Large intestine (tissue), 12 donors: ENCODE data around the gene TCEAL4. TPM values are rescaled to one million over a fixed set of nuclear protein-coding genes. Genes with fewer than 3 reads are reported as not detected.

ENCODE experiments used
- DNase-seq, 2 donors: peaks; one replicate each; pipeline versions ENCODE4 v3.0.0 to v3.0.0-alpha.2; 2013
- H3K27ac ChIP-seq: one replicate; pipeline ENCODE4 v1.5.1; 2013; ENCODE audit warnings: low read length
- H3K27me3 ChIP-seq: 2 replicates; pipeline ENCODE4 v1.6.1; 2013; ENCODE audit warnings: low read length; ENCODE audit not compliant: control insufficient read depth, insufficient read depth
- H3K36me3 ChIP-seq: 2 replicates; pipeline ENCODE4 v1.6.1; 2013; ENCODE audit warnings: low read length; ENCODE audit not compliant: control insufficient read depth, insufficient read depth
- H3K4me1 ChIP-seq: one replicate; pipeline ENCODE4 v1.6.1; 2013; ENCODE audit warnings: low read length; ENCODE audit not compliant: control insufficient read depth, insufficient read depth
- H3K4me3 ChIP-seq: one replicate; pipeline ENCODE4 v1.5.1; 2013; ENCODE audit warnings: low read length
- H3K9me3 ChIP-seq: one replicate; pipeline ENCODE4 v1.6.1; 2013; ENCODE audit warnings: mild to moderate bottlenecking, low read depth, low read length, moderate library complexity; ENCODE audit not compliant: control insufficient read depth
- WGBS: methylation state at CpG from one replicate; pipeline ENCODE4 v1.1.5; 2013; ENCODE audit warnings: low lambda C conversion rate; ENCODE audit not compliant: insufficient coverage; 5-methylcytosine and 5-hydroxymethylcytosine counted together
- long read RNA-seq, 11 donors: transcript quantifications; one replicate each; lab custom pipeline, GENCODE V29; 2026
- polyA plus RNA-seq: library from polyadenylated mRNA; unstranded; fragments of 120-200 nt; gene quantifications from one replicate; pipeline ENCODE4 v1.2.1, GENCODE V29; 2013

The TCEAL4 gene
- 102 TPM for polyA plus RNA-seq
- long read RNA-seq, donor 1, transcript TCEAL4-208 (3 exons, 1,273 nt): major isoform, 28 of 49 reads
- long read RNA-seq, donor 1, transcript TCEAL4-204 (2 exons, 891 nt): minor isoform, 6 of 49 reads
- long read RNA-seq, donor 1, partial matches to known transcripts: 11 of 49 reads
- long read RNA-seq, donor 1, other reads (novel, unspliced or antisense): 0 of 49 reads
- long read RNA-seq, donor 2, transcript TCEAL4-208 (3 exons, 1,273 nt): major isoform, 66 of 83 reads
- long read RNA-seq, donor 2, transcript TCEAL4-204 (2 exons, 891 nt): minor isoform, 7 of 83 reads
- long read RNA-seq, donor 2, transcript TCEAL4-212 (3 exons, 1,008 nt): minor isoform, 6 of 83 reads
- long read RNA-seq, donor 2, partial matches to known transcripts: 0 of 83 reads
- long read RNA-seq, donor 2, other reads (novel, unspliced or antisense): 0 of 83 reads
- long read RNA-seq, donor 3, transcript TCEAL4-208 (3 exons, 1,273 nt): major isoform, 83 of 128 reads
- long read RNA-seq, donor 3, transcript TCEAL4-204 (2 exons, 891 nt): minor isoform, 18 of 128 reads
- long read RNA-seq, donor 3, transcript TCEAL4-212 (3 exons, 1,008 nt): minor isoform, 15 of 128 reads
- long read RNA-seq, donor 3, partial matches to known transcripts: 0 of 128 reads
- long read RNA-seq, donor 3, other reads (novel, unspliced or antisense): 8 of 128 reads
- long read RNA-seq, donor 4, transcript TCEAL4-208 (3 exons, 1,273 nt): major isoform, 5 of 6 reads
- long read RNA-seq, donor 4, partial matches to known transcripts: 0 of 6 reads
- long read RNA-seq, donor 4, other reads (novel, unspliced or antisense): 0 of 6 reads
- long read RNA-seq, donor 5, transcript TCEAL4-204 (2 exons, 891 nt): minor isoform, 5 of 53 reads
- long read RNA-seq, donor 5, transcript TCEAL4-208 (3 exons, 1,273 nt): major isoform, 41 of 53 reads
- long read RNA-seq, donor 5, partial matches to known transcripts: 0 of 53 reads
- long read RNA-seq, donor 5, other reads (novel, unspliced or antisense): 0 of 53 reads
- long read RNA-seq, donor 6, transcript TCEAL4-204 (2 exons, 891 nt): minor isoform, 9 of 76 reads
- long read RNA-seq, donor 6, transcript TCEAL4-208 (3 exons, 1,273 nt): major isoform, 51 of 76 reads
- long read RNA-seq, donor 6, transcript TCEAL4-212 (3 exons, 1,008 nt): minor isoform, 5 of 76 reads
- long read RNA-seq, donor 6, partial matches to known transcripts: 6 of 76 reads
- long read RNA-seq, donor 6, other reads (novel, unspliced or antisense): 0 of 76 reads
- long read RNA-seq, donor 7, transcript TCEAL4-208 (3 exons, 1,273 nt): major isoform, 53 of 70 reads
- long read RNA-seq, donor 7, transcript TCEAL4-212 (3 exons, 1,008 nt): minor isoform, 5 of 70 reads
- long read RNA-seq, donor 7, transcript TCEAL4-204 (2 exons, 891 nt): minor isoform, 8 of 70 reads
- long read RNA-seq, donor 7, partial matches to known transcripts: 0 of 70 reads
- long read RNA-seq, donor 7, other reads (novel, unspliced or antisense): 0 of 70 reads
- long read RNA-seq, donor 8, transcript TCEAL4-204 (2 exons, 891 nt): minor isoform, 16 of 142 reads
- long read RNA-seq, donor 8, transcript TCEAL4-206 (3 exons, 1,135 nt): minor isoform, 5 of 142 reads
- long read RNA-seq, donor 8, transcript TCEAL4-208 (3 exons, 1,273 nt): major isoform, 99 of 142 reads
- long read RNA-seq, donor 8, transcript TCEAL4-212 (3 exons, 1,008 nt): minor isoform, 7 of 142 reads
- long read RNA-seq, donor 8, partial matches to known transcripts: 0 of 142 reads
- long read RNA-seq, donor 8, other reads (novel, unspliced or antisense): 10 of 142 reads
- long read RNA-seq, donor 9, transcript TCEAL4-204 (2 exons, 891 nt): minor isoform, 15 of 93 reads
- long read RNA-seq, donor 9, transcript TCEAL4-208 (3 exons, 1,273 nt): major isoform, 61 of 93 reads
- long read RNA-seq, donor 9, partial matches to known transcripts: 0 of 93 reads
- long read RNA-seq, donor 9, other reads (novel, unspliced or antisense): 11 of 93 reads
- long read RNA-seq, donor 10, transcript TCEAL4-212 (3 exons, 1,008 nt): minor isoform, 6 of 88 reads
- long read RNA-seq, donor 10, transcript TCEAL4-208 (3 exons, 1,273 nt): major isoform, 53 of 88 reads
- long read RNA-seq, donor 10, transcript TCEAL4-204 (2 exons, 891 nt): minor isoform, 11 of 88 reads
- long read RNA-seq, donor 10, partial matches to known transcripts: 9 of 88 reads
- long read RNA-seq, donor 10, other reads (novel, unspliced or antisense): 5 of 88 reads
- long read RNA-seq, donor 11, transcript TCEAL4-208 (3 exons, 1,273 nt): major isoform, 40 of 67 reads
- long read RNA-seq, donor 11, transcript TCEAL4-204 (2 exons, 891 nt): minor isoform, 10 of 67 reads
- long read RNA-seq, donor 11, partial matches to known transcripts: 0 of 67 reads
- long read RNA-seq, donor 11, other reads (novel, unspliced or antisense): 10 of 67 reads

DNA sequence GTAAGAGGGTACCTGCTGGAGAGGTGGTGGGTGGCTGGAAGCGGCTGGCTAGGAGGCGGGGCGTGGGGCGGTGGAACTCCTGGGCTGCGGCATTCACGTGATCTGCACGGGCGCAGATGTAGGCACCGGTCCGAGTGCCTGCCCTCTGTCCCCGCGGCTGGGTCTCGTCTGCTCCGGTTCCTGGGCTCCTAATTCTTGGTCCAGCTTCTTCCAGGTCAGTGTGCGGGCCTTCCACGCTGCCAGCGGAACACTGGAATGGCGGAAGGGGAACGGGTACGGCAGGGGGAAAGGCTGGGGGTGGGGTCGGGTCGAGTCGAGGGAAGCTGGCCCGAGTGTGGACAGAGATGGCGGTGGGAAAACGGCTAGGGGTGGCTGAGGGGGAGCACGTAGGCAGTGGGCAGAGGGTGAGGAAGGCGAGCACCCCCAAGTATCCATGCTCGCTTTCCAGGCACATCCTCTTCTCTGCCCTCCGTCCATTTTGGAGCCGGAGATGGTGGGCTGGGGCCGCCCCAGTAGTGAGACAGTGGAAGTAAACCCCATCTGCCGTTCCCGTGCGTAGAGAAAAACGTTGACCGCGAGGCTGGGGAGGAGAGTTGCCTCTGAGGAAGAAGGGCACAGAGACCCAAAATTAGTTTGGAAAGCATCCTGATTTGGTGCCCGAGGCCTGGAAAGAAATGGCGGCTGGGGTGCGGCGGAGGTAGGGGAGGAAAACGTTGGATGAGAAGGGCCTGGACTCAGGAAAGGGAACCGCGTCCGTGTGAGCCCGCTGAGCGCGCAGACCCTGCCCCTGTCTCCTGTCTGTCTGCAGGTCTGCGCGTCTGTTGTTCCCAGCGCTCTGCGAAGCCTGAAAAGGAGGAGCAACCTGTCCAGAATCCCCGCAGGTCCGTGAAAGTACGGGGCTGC, at the start of gene TCEAL4:
Gene TCEAL4, plus strand, starts transcription at position 105 of the 903 bp plus-strand sequence. CDS start 1,161 bp downstream, outside the sequence.
- no CpG with 5 or more reads among the region's 56 CpGs for WGBS
- Histone ChIP-seq H3K4me3 (peak within 1 kb of the TSS; percentile 73), H3K27ac (peak within 1 kb of the TSS; percentile 74), H3K36me3 (no peaks in the 10 kb centered on the region), H3K4me1 (no peaks in the 10 kb centered on the region), H3K9me3 (no peaks in the 10 kb centered on the region), H3K27me3 (no peaks in the 10 kb centered on the region)
- DNase-seq: peak; percentile 49 to 55

DNA sequence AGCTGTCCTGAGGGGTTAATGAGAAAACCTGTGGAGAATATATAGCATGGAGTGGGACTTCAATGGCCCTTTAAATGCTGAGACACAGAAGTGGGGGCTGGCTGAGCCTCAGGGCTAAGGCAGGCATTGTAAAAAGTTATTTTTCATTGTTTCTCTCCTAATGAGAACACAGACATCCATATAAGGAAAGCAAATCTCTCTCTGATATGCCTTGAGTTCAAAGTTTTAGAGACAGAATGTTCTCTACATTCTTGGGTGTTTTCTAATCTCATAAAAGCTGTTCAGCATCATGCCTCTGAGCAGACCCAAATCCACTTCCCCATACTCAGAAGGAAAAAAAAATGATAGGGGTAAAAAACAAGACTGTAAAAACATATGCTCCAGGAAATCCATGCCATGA, 49.2 kb upstream of the TCEAL4 start:
- DNase-seq: no peak
- Histone ChIP-seq H3K36me3 (no peaks in the 10 kb centered on the region), H3K4me3 (no peak overlapping the region), H3K4me1 (no peaks in the 10 kb centered on the region), H3K27me3 (no peaks in the 10 kb centered on the region), H3K9me3 (no peaks in the 10 kb centered on the region), H3K27ac (no peak overlapping the region)

DNA sequence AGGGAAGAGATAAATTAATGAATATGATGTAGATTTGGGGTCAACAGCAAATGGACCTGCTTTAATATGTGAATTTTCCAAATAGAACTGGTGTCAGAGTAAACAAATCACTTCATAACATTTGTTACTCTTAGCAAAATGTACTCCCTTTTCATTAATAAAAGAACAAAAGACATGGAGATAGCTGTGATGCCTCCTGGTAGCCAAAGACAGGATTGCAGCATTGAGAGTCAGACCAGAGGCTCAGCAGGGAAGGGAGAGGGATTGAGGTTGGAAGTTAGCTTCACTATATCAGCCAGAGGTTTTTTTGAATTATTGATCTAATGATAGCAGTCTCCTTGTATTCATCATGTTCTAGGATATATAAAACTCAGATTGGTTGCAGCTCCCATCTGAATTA, 48.6 kb upstream of the TCEAL4 start:
- H3K27ac ChIP-seq: no peak overlapping the region
- H3K27me3 ChIP-seq: no peaks in the 10 kb centered on the region
- no peak for DNase-seq
- H3K4me3 ChIP-seq: no peak overlapping the region
- no peaks in the 10 kb centered on the region for H3K9me3 ChIP-seq
- no peaks in the 10 kb centered on the region for H3K4me1 ChIP-seq
- H3K36me3 ChIP-seq: no peaks in the 10 kb centered on the region

DNA sequence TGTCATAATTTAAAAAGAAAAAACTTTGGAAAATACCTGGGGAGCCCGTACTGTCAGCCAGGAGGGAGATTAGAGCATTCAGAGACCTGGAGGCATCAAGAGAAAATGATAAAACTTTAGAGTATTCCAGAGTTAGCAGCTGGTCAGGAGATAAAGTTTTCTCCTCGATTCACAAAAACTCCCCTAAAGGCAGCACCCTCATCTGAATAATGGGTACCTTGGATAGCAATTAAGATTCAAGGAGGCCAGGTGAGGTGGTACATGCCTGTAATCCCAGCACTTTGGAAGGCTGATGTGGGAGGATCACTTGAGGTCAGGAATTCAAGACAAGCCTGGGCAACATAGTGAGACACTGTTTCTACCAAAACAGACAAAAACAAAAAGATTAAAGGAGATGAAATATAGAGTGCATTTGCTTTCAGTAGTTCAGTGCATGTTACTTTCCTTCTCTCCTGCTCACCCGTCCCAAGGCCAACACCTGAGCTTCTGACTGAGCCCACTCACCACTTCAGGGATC, 47.4 kb upstream of the TCEAL4 start:
- Histone ChIP-seq H3K9me3 (no peaks in the 10 kb centered on the region), H3K27ac (no peak overlapping the region), H3K36me3 (no peaks in the 10 kb centered on the region), H3K27me3 (no peaks in the 10 kb centered on the region), H3K4me3 (no peak overlapping the region), H3K4me1 (no peaks in the 10 kb centered on the region)
- DNase-seq: no peak
- no CpG with 5 or more reads among the region's 3 CpGs for WGBS

DNA sequence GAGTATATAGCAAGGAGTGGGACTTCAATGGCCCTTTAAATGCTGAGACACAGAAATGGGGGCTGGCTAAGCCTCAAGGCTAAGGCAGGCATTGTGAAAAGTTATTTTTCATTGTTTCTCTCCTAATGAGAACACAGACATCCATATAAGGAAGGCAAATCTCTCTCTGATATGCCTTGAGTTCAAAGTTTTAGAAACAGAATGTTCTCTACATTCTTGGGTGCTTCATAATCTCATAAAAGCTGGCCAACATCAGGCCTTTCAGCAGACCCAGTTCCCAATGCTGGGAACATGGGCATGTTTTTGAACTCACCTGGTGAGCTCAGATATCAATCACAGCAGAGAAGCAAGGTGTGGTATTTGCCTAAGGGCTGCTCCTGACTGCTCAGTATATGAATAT, 46.6 kb upstream of the TCEAL4 start:
- Histone ChIP-seq H3K9me3 (no peaks in the 10 kb centered on the region), H3K4me1 (no peaks in the 10 kb centered on the region), H3K4me3 (no peak overlapping the region), H3K27ac (no peak overlapping the region), H3K27me3 (no peaks in the 10 kb centered on the region), H3K36me3 (no peaks in the 10 kb centered on the region)
- no peak for DNase-seq

DNA sequence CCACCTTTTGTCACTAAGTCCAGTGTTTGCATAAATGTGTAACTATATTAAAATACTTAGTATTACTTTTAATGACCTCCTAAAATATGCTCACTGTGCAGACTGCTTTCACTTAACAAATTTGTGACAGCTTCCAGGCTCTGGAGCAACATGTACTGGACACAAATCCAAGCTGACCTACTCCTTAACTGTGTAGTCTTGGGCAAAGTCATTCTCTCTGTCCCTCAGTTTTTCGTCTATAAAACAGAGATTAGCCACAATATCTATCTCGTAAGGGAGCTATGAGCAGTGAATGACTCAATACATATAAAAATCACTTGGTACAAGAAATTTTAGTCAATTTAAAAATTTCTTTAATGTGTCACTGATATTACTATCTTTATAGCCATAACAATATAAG, 45.6 kb upstream of the TCEAL4 start:
- Histone ChIP-seq H3K4me3 (no peak overlapping the region), H3K27me3 (no peaks in the 10 kb centered on the region), H3K9me3 (no peaks in the 10 kb centered on the region), H3K27ac (no peak overlapping the region), H3K4me1 (no peaks in the 10 kb centered on the region), H3K36me3 (no peaks in the 10 kb centered on the region)
- DNase-seq: no peak
- no CpG with 5 or more reads among the region's 2 CpGs for WGBS

DNA sequence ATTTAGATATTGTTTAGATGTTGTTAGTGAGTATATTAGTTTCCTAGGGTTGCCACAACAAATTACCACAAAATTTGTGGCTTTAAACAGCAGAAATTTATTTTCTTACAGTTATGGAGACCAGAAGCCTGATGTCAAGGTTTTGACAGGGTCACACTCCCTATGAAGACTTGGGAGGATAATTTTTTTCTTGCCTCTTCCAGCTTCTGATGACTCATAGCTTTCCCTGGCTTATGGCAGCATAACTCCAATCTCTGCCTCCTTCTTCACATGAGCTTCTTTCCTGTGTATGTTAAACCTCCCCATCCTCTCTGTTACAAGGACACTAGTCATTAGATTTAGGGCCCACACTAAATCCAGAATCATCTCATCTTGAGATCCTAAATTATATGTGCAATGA, 45.2 kb upstream of the TCEAL4 start:
- Histone ChIP-seq H3K36me3 (no peaks in the 10 kb centered on the region), H3K9me3 (no peaks in the 10 kb centered on the region), H3K27ac (no peak overlapping the region), H3K4me1 (no peaks in the 10 kb centered on the region), H3K27me3 (no peaks in the 10 kb centered on the region), H3K4me3 (no peak overlapping the region)
- DNase-seq: no peak

DNA sequence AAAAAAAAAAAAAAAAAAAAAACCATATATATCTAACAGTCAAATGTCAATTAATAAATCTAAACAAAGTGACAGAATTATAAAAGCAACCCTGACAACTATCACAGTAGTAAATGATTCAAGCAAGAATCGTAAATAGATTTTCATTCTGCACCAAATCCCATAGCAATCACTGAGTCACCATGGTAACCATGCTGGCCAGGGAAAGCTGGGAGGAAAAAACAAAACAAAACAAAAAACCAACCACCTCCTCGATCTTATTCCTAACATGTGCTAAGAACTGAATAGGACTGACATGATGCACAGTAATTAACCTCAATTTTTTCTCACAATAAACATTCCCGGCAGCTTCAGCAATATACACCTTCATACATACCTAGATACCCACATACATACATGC, 35.4 kb upstream of the TCEAL4 start:
- peaks cover 9% of the 10 kb centered on the region for H3K4me1 ChIP-seq
- H3K4me3 ChIP-seq: no peak overlapping the region
- H3K27ac ChIP-seq: no peak overlapping the region
- no peak for DNase-seq
- H3K36me3 ChIP-seq: no peaks in the 10 kb centered on the region
- H3K27me3 ChIP-seq: no peaks in the 10 kb centered on the region
- no CpG with 5 or more reads among the region's 3 CpGs for WGBS
- H3K9me3 ChIP-seq: no peaks in the 10 kb centered on the region
